Stimulated activated effector memory CD8-positive, alpha-beta T cell treated with anti-CD3 and anti-CD28 coated beads, Interleukin-12 subunit alpha, Interleukin-12 subunit beta, amount 100 ng/mL, for 72 hours (primary cell): ENCODE data around the gene RANBP10.

Experiments used
- ATAC-seq: fragments of 150-1000 bp; cut with Tn5 transposase; 2 replicates; pipeline ENCODE4 v1.10.0; 2021
- DNase-seq, 2 donors: peaks; one replicate each; pipeline ENCODE4 v3.0.0; 2021 to 2022; ENCODE audit warnings: low spot score in 2 of 2
- H3K27ac Mint-ChIP-seq: one replicate; pipeline ENCODE4 v1.8.0; 2022; ENCODE audit warnings: mild to moderate bottlenecking, mixed read lengths
- H3K36me3 Mint-ChIP-seq: one replicate; pipeline ENCODE4 v1.8.0; 2022; ENCODE audit warnings: mild to moderate bottlenecking, mixed read lengths
- H3K4me1 Mint-ChIP-seq: one replicate; pipeline ENCODE4 v1.8.0; 2022; ENCODE audit warnings: mixed read lengths
- H3K4me3 Mint-ChIP-seq: one replicate; pipeline ENCODE4 v1.8.0; 2022; ENCODE audit warnings: mild to moderate bottlenecking, mixed read lengths
- H3K9me3 Mint-ChIP-seq: one replicate; pipeline ENCODE4 v1.8.0; 2022; ENCODE audit warnings: mixed read lengths

Gene RANBP10

GRCh38 chr16:67676516-67676915 lies 129.8 kb downstream of the RANBP10 start:
- Mint-ChIP-seq H3K36me3 (peaks cover 26% of the 10 kb centered on the region), H3K4me1 (peaks cover 9% of the 10 kb centered on the region), H3K4me3 (no peak overlapping the region), H3K9me3 (no peaks in the 10 kb centered on the region), H3K27ac (no peak overlapping the region)
- no peak for DNase-seq
- no peak for ATAC-seq

- Mint-ChIP-seq H3K27ac (no peak overlapping the region), H3K9me3 (no peaks in the 10 kb centered on the region), H3K4me3 (no peak overlapping the region), H3K4me1 (peaks cover 9% of the 10 kb centered on the region), H3K36me3 (peaks cover 26% of the 10 kb centered on the region)
- DNase-seq, result no peak
- no peak for ATAC-seq
Observed at GRCh38 chr16:67675999-67676398, 130.4 kb downstream of the RANBP10 start.

- ATAC-seq, result no peak
- H3K36me3 Mint-ChIP-seq, result peaks cover 23% of the 10 kb centered on the region
- peaks cover 9% of the 10 kb centered on the region for H3K4me1 Mint-ChIP-seq
- H3K27ac Mint-ChIP-seq, result no peak overlapping the region
- DNase-seq, result no peak
- no peak overlapping the region for H3K4me3 Mint-ChIP-seq
- H3K9me3 Mint-ChIP-seq, result no peaks in the 10 kb centered on the region
Observed at GRCh38 chr16:67675579-67675935, 130.8 kb downstream of the RANBP10 start.

GRCh38 chr16:67674851-67675578 lies 131.3 kb downstream of the RANBP10 start:
- DNase-seq (no peak), ATAC-seq (peak; percentile 8)
- Mint-ChIP-seq H3K4me3 (no peak overlapping the region), H3K4me1 (peaks cover 9% of the 10 kb centered on the region), H3K9me3 (no peaks in the 10 kb centered on the region), H3K36me3 (peaks cover 17% of the 10 kb centered on the region), H3K27ac (peak overlapping the region; percentile 92)

GRCh38 chr16:67673712-67674580 lies 132.4 kb downstream of the RANBP10 start:
- DNase-seq (no peak), ATAC-seq (no peak)
- H3K4me1 Mint-ChIP-seq, result peaks cover 9% of the 10 kb centered on the region
- no peaks in the 10 kb centered on the region for H3K9me3 Mint-ChIP-seq
- H3K27ac Mint-ChIP-seq, result peak overlapping the region; percentile 92
- H3K4me3 Mint-ChIP-seq, result no peak overlapping the region
- peaks cover 13% of the 10 kb centered on the region for H3K36me3 Mint-ChIP-seq
